ENCODE measurements around the gene PACRG. TPM values are rescaled to one million over a fixed set of nuclear protein-coding genes. Genes with fewer than 3 reads are reported as not detected.

Gene PACRG
- total and polyA plus RNA-seq, 10 of the 15 experiments (the other 5 are each of a cell fraction or from before 2014, with no cell fraction given) = not detected

- Histone ChIP-seq H4K20me1 (ENCODE audit: control insufficient read depth, insufficient read depth) (no peaks in the 10 kb centered on the region), H3K9me3 (replicated peaks; ENCODE audit: control insufficient read depth, insufficient read depth, low read length) (no peaks in the 10 kb centered on the region), H2AFZ (ENCODE audit: control insufficient read depth, low read depth, low read length) (no peak overlapping the region), H3K9ac (ENCODE audit: control insufficient read depth, insufficient read depth, low read length) (no peak overlapping the region), H3K36me3 (ENCODE audit: control insufficient read depth in 2 of 2, insufficient read depth in 2 of 2, low read length in 1 of 2) (no peaks in the 10 kb centered on the region), H3K4me3 (no peak overlapping the region), H3K79me2 (ENCODE audit: control insufficient read depth, insufficient read depth, low read length) (no peaks in the 10 kb centered on the region), H3K27ac (ENCODE audit: control insufficient read depth, insufficient read depth) (no peak overlapping the region), H3K4me1 (ENCODE audit: control insufficient read depth, insufficient read depth, low read length) (no peaks in the 10 kb centered on the region), H3K27me3 (replicated peaks in 1 of 2; ENCODE audit: control insufficient read depth in 2 of 2, insufficient read depth in 2 of 2, low read length in 1 of 2) (no peaks in the 10 kb centered on the region; a peak in 1 of 4 replicates), H3K4me2 (ENCODE audit: control insufficient read depth, insufficient read depth) (no peak overlapping the region)
- ChIA-PET CTCF (no interaction called here), SMC1A (ENCODE audit: uncharacterized antibody, unreplicated experiment) (no interaction called here), POLR2A (interaction anchor here (0.5 kb wide), 1 partner anchor 686 kb away, joined by 3 read pairs; no protein-coding TSS in a partner anchor), RAD21 (ENCODE audit: unreplicated experiment) (no interaction called here)
- in situ Hi-C loops (cut with MboI) = no loop called here
- no peak for TF ChIP-seq E4F1 (IDR thresholded peaks at IDR 0.05; ENCODE audit: borderline replicate concordance, partially characterized antibody)
- TF ChIP-seq BACH1 (IDR thresholded peaks at IDR 0.05; ENCODE audit: borderline replicate concordance) = no peak
- TF ChIP-seq YBX1 (IDR thresholded peaks at IDR 0.05) = no peak
- TF ChIP-seq ASH2L (IDR thresholded peaks at IDR 0.05; ENCODE audit: borderline replicate concordance, low read depth) = no peak
- no peak for TF ChIP-seq IRF4 (IDR thresholded peaks at IDR 0.05; ENCODE audit: low read depth, low read length)
- TF ChIP-seq ESRRA (IDR thresholded peaks at IDR 0.05; ENCODE audit: low read length) = no peak
- TF ChIP-seq ATF2 (IDR thresholded peaks at IDR 0.05; ENCODE audit: low read length) = no peak
- no peak for TF ChIP-seq KAT2A (conservative IDR thresholded peaks at IDR 0.05; ENCODE audit: control insufficient read depth, low read depth, low read length)
- no peak for TF ChIP-seq IKZF2 (IDR thresholded peaks at IDR 0.05)
- no peak for TF ChIP-seq CTCF (IDR thresholded peaks at IDR 0.05 in 2 of 3, conservative IDR thresholded peaks at IDR 0.05 in 1 of 3; ENCODE audit: control insufficient read depth in 2 of 3, extremely low read depth in 1 of 3, insufficient read depth in 1 of 3, low read depth in 3 of 3, low read length in 3 of 3)
- no peak for TF ChIP-seq TCF7 (IDR thresholded peaks at IDR 0.05; ENCODE audit: borderline replicate concordance)
- no peak for TF ChIP-seq HDAC6 (IDR thresholded peaks at IDR 0.05; ENCODE audit: unreplicated experiment)
- no peak for TF ChIP-seq POLR2AphosphoS5 (IDR thresholded peaks at IDR 0.05; ENCODE audit: low read length)
- no peak for TF ChIP-seq RB1 (IDR thresholded peaks at IDR 0.05; ENCODE audit: borderline replicate concordance)
- no peak for TF ChIP-seq NR2C2 (IDR thresholded peaks at IDR 0.05; ENCODE audit: borderline replicate concordance, control insufficient read depth, insufficient read length, low read depth)
- TF ChIP-seq JUNB (IDR thresholded peaks at IDR 0.05) = no peak
- BruUV-seq (replicated peaks) = no TSS peak
- FAIRE-seq = no peak
- 44% methylated on average over 12 of the region's 12 CpGs for WGBS (ENCODE audit: insufficient coverage, insufficient replicate concordance, low lambda C conversion rate, missing lambda C conversion rate)
- DNase-seq (ENCODE audit: low read depth, low spot score) = no peak
- ATAC-seq = no peak
- intact Hi-C loops (cut with micrococcal nuclease; ENCODE audit: unreplicated experiment) = no loop called here
These were observed 474.1 kb downstream of the PACRG start for GRCh38 chr6:163201855-163202254.
